K562 (cell line): Measurements from ENCODE around the gene KCNMB2.

Experiments
- DEAF1 ChIP-seq: fragments of 450-650 bp; formaldehyde crosslinking; IDR thresholded peaks from 2 replicates; pipeline ENCODE4 v1.4.0; 2020; ENCODE audit warnings: mild to moderate bottlenecking, moderate library complexity
- NR2C2 ChIP-seq, 2 experiments: fragments of 200-800 bp in 1 of 2; sonication (Bioruptor generic) in 1 of 2; sonication (generic) in 1 of 2; formaldehyde crosslinking in 1 of 2; IDR thresholded peaks; 2 replicates each; pipeline versions ENCODE4 v1.6.1 to v1.8.0; 2016 to 2022; ENCODE audit warnings: mild to moderate bottlenecking in 1 of 2, missing compliant biosample characterization in 1 of 2, missing genetic modification characterization in 1 of 2, missing genetic modification reagents in 1 of 2
- ZNF253 ChIP-seq: fragments of 250-450 bp; sonication (Bioruptor Pico); conservative IDR thresholded peaks from 2 replicates; pipeline ENCODE4 v1.6.1; 2021; ENCODE audit warnings: mild to moderate bottlenecking

- TF ChIP-seq DEAF1 (no peak), NR2C2 (CRISPR knock-in tag; IDR thresholded peaks at IDR 0.05) (no peak), NR2C2 (tag; IDR thresholded peaks at IDR 0.05) (no peak), ZNF253 (no peak)
Measured at GRCh38 chr3:178522200-178523052, 13.8 kb upstream of the KCNMB2 start.
